ENCODE results near the gene RB1. TPM values are rescaled to one million over a fixed set of nuclear protein-coding genes. Genes with fewer than 3 reads are reported as not detected.

RB1 gene
- total RNA-seq, 1 donor from 2014 or later = 26.5 TPM

DNA sequence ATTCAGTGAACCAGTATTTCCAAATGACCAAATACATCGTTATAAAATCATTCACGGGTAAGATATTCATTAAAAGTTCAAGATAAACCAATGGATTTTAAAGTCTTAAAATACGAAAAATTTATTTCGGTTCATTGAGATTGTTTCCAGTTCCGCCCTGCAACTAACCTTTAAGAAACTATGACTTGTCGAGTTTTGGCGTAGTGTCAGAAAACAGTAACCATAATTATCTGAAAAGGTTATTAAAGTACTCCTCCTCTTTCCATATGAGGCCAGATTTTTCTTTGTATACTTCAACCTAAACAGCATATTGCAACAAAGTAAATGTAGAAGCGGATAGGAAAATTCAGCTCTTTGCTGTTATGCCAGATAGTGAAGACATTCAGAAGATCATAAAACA, 83.3 kb downstream of the RB1 start:
- Mint-ChIP-seq H3K4me3 (no peak overlapping the region), H3K27ac (no peak overlapping the region), H3K27me3 (ENCODE audit: insufficient read depth) (no peaks in the 10 kb centered on the region), H3K36me3 (ENCODE audit: low read depth) (peaks cover 38% of the 10 kb centered on the region), H3K9me3 (peaks cover 3% of the 10 kb centered on the region), H3K4me1 (ENCODE audit: low read depth) (peaks cover 11% of the 10 kb centered on the region)
- intact Hi-C loops (cut with micrococcal nuclease) = no loop called here
- DNase-seq (ENCODE audit: low spot score) = no peak

GRCh38 chr13:48391257-48391656, 87.7 kb downstream of the RB1 start:
- intact Hi-C loops (cut with micrococcal nuclease) = no loop called here

GRCh38 chr13:48393030-48393697, 89.6 kb downstream of the RB1 start:
- peaks cover 21% of the 10 kb centered on the region for H3K9me3 Mint-ChIP-seq
- H3K27ac Mint-ChIP-seq = no peak overlapping the region
- H3K36me3 Mint-ChIP-seq (ENCODE audit: low read depth) = peaks cover 37% of the 10 kb centered on the region
- no peak for DNase-seq (ENCODE audit: low spot score)
- no peak overlapping the region for H3K4me3 Mint-ChIP-seq
- H3K27me3 Mint-ChIP-seq (ENCODE audit: insufficient read depth) = no peaks in the 10 kb centered on the region
- intact Hi-C loops (cut with micrococcal nuclease) = no loop called here
- peaks cover 11% of the 10 kb centered on the region for H3K4me1 Mint-ChIP-seq (ENCODE audit: low read depth)

More at GRCh38 chr13:48391257-48391656, 87.7 kb downstream of the RB1 start:
- Mint-ChIP-seq H3K4me1 (ENCODE audit: low read depth) (peaks cover 11% of the 10 kb centered on the region), H3K36me3 (ENCODE audit: low read depth) (peaks cover 43% of the 10 kb centered on the region), H3K27ac (no peak overlapping the region), H3K4me3 (no peak overlapping the region), H3K27me3 (ENCODE audit: insufficient read depth) (no peaks in the 10 kb centered on the region), H3K9me3 (peaks cover 14% of the 10 kb centered on the region)
- DNase-seq (ENCODE audit: low spot score) = no peak

- Mint-ChIP-seq H3K9me3 (peaks cover 21% of the 10 kb centered on the region), H3K27ac (no peak overlapping the region), H3K4me1 (ENCODE audit: low read depth) (peaks cover 7% of the 10 kb centered on the region), H3K27me3 (ENCODE audit: insufficient read depth) (no peaks in the 10 kb centered on the region), H3K36me3 (ENCODE audit: low read depth) (peaks cover 37% of the 10 kb centered on the region), H3K4me3 (no peak overlapping the region)
- intact Hi-C loops (cut with micrococcal nuclease) = no loop called here
- no peak for DNase-seq (ENCODE audit: low spot score)
Observed at GRCh38 chr13:48393698-48394085, 90.1 kb downstream of the RB1 start.

DNA sequence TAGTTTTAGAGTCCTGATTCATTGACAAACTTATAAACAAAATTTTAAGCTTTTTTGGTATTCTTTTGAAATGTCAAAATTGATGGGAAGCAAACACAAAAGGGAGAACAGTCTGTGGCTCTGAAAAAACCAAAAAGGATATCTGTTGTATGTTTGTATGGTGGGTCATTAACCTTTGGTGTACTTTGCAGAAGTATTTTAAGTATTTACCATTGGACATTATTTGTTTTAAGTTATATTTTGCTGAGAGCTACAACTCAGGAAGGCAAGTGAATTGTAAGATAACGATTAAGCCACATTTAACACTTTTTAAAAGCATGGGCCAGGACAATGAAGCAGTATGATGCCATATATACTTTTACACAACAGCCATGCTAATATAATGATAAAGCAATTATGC, 94.2 kb downstream of the RB1 start:
- DNase-seq (ENCODE audit: low spot score) = no peak
- intact Hi-C loops (cut with micrococcal nuclease) = no loop called here
- peaks cover 30% of the 10 kb centered on the region for H3K4me1 Mint-ChIP-seq (ENCODE audit: low read depth)
- H3K9me3 Mint-ChIP-seq = peaks cover 18% of the 10 kb centered on the region
- H3K36me3 Mint-ChIP-seq (ENCODE audit: low read depth) = peaks cover 26% of the 10 kb centered on the region
- no peak overlapping the region for H3K4me3 Mint-ChIP-seq
- H3K27me3 Mint-ChIP-seq (ENCODE audit: insufficient read depth) = no peaks in the 10 kb centered on the region
- no peak overlapping the region for H3K27ac Mint-ChIP-seq

DNA sequence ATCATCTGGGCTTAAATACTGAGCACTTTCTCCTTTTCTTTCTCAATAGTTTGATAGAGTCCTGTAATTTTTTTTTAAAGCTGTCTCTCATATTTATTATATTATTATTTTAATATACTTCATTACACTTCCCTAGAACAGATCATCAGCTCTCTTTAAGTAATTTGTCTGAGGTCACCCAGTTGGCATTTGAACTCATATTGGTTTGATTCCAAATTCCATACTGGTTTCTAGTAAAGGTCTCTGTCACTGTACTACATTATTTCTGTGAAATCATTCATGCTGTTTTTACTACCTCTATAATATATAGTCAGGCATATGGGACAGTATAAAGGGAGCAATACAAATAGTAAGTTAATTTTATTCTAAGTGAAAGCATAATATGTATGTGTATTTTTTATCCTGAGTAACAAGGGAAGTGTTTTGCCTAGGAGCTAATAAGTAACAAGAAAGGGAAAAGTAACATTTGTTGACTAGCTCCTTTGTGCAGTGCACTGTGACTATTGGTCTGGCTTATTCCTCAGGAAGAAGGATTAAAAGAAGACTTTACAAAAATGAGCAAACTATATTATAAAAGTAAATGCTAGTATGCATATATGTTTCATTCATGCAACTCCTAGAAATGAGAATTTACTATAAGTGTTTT, 95.0 kb downstream of the RB1 start:
- Mint-ChIP-seq H3K27ac (no peak overlapping the region), H3K9me3 (peaks cover 18% of the 10 kb centered on the region), H3K36me3 (ENCODE audit: low read depth) (peaks cover 23% of the 10 kb centered on the region), H3K27me3 (ENCODE audit: insufficient read depth) (no peaks in the 10 kb centered on the region), H3K4me3 (no peak overlapping the region), H3K4me1 (ENCODE audit: low read depth) (peaks cover 38% of the 10 kb centered on the region)
- DNase-seq (ENCODE audit: low spot score) = no peak
- intact Hi-C loops (cut with micrococcal nuclease) = no loop called here

DNA sequence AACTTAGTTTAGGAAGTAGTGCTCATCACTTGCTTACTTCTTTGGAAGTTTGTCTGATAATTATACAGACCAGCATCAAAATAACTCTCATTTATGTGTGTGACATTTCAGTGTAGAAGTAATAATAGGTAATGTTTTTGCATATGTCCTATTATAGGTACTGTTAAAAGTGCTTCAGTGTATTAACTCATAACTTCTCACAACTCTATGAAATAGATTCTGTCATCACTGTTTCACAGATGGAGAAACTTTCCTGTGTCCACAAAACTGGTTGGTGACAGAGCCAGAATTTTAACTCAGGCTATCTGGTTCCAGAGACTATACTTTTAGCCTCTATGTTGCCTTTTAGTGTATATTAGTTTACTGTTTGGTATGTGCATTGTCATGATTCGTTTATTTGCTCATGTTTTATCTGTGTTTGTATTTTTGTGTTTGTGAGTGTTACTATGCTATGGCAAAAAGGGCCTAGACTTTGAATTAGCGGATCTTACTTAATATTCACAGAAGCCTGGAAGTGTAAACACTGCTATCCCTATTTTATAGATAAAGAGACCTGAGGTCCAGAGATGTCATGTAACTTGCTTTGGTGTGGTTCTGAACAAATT, 96.6 kb downstream of the RB1 start:
- Mint-ChIP-seq H3K4me3 (no peak overlapping the region), H3K9me3 (peaks cover 18% of the 10 kb centered on the region), H3K27me3 (ENCODE audit: insufficient read depth) (no peaks in the 10 kb centered on the region), H3K36me3 (ENCODE audit: low read depth) (peaks cover 22% of the 10 kb centered on the region), H3K27ac (no peak overlapping the region), H3K4me1 (ENCODE audit: low read depth) (peaks cover 54% of the 10 kb centered on the region)
- intact Hi-C loops (cut with micrococcal nuclease) = loop anchor here (2.0 to 5.0 kb wide), 7 partner anchors 15 to 577 kb away; partner anchors contain the start of genes FNDC3A and NUDT15
- no peak for DNase-seq (ENCODE audit: low spot score)

DNA sequence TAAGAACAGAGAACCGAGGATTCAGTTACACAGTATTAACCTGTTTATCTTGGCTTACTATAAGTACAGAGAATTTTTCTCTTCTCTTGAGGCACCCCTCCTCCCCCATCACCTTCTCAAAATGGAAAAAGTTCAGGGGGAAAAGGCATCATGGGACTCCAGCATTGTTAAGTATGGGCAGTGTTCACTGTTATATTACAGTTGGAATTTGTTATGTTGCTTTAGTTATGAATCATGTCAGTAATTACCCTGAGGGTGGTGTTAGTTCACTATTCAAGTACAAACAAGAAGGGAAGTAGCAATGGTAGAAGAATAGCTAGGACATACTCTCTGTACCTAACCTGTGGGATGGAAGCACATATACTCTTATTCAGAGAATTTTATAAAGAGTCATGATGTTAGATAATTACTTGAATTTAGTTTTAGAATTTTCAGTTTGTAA, 97.3 kb downstream of the RB1 start:
- peak overlapping the region; percentile 37 for H3K27ac Mint-ChIP-seq
- H3K27me3 Mint-ChIP-seq (ENCODE audit: insufficient read depth) = no peaks in the 10 kb centered on the region
- peak overlapping the region; percentile 24 for H3K4me3 Mint-ChIP-seq
- intact Hi-C loops (cut with micrococcal nuclease) = loop anchor here (2.0 to 5.0 kb wide), 7 partner anchors 14 to 576 kb away; partner anchors contain the start of genes FNDC3A and NUDT15
- H3K4me1 Mint-ChIP-seq (ENCODE audit: low read depth) = peaks cover 61% of the 10 kb centered on the region
- H3K9me3 Mint-ChIP-seq = peaks cover 11% of the 10 kb centered on the region
- DNase-seq (ENCODE audit: low spot score) = no peak
- peaks cover 17% of the 10 kb centered on the region for H3K36me3 Mint-ChIP-seq (ENCODE audit: low read depth)

- no peak for DNase-seq (ENCODE audit: low spot score)
- H3K27ac Mint-ChIP-seq = no peak overlapping the region
- peaks cover 16% of the 10 kb centered on the region for H3K36me3 Mint-ChIP-seq (ENCODE audit: low read depth)
- no peak overlapping the region for H3K4me3 Mint-ChIP-seq
- H3K9me3 Mint-ChIP-seq = peaks cover 5% of the 10 kb centered on the region
- H3K27me3 Mint-ChIP-seq (ENCODE audit: insufficient read depth) = no peaks in the 10 kb centered on the region
- H3K4me1 Mint-ChIP-seq (ENCODE audit: low read depth) = peaks cover 67% of the 10 kb centered on the region
- intact Hi-C loops (cut with micrococcal nuclease) = loop anchor here (2.0 to 5.0 kb wide), 7 partner anchors 13 to 576 kb away; partner anchors contain the start of genes FNDC3A and NUDT15
Observed at GRCh38 chr13:48401480-48401879, 97.9 kb downstream of the RB1 start.

- Mint-ChIP-seq H3K9me3 (no peaks in the 10 kb centered on the region), H3K27ac (peak overlapping the region; percentile 59), H3K4me1 (ENCODE audit: low read depth) (peaks cover 74% of the 10 kb centered on the region), H3K4me3 (no peak overlapping the region), H3K36me3 (ENCODE audit: low read depth) (peaks cover 16% of the 10 kb centered on the region), H3K27me3 (ENCODE audit: insufficient read depth) (no peaks in the 10 kb centered on the region)
- no peak for DNase-seq (ENCODE audit: low spot score)
- intact Hi-C loops (cut with micrococcal nuclease) = loop anchor here (1.0 to 5.0 kb wide), 13 partner anchors 70 to 575 kb away; partner anchors contain the start of genes FNDC3A, NUDT15 and RCBTB2
Observed at GRCh38 chr13:48402325-48402932, 98.9 kb downstream of the RB1 start.

GRCh38 chr13:48403151-48403631, 99.6 kb downstream of the RB1 start:
- peaks cover 15% of the 10 kb centered on the region for H3K36me3 Mint-ChIP-seq (ENCODE audit: low read depth)
- peak; percentile 24 for DNase-seq (ENCODE audit: low spot score)
- no peaks in the 10 kb centered on the region for H3K9me3 Mint-ChIP-seq
- peaks cover 76% of the 10 kb centered on the region for H3K4me1 Mint-ChIP-seq (ENCODE audit: low read depth)
- H3K27me3 Mint-ChIP-seq (ENCODE audit: insufficient read depth) = no peaks in the 10 kb centered on the region
- H3K4me3 Mint-ChIP-seq = peak overlapping the region; percentile 64
- intact Hi-C loops (cut with micrococcal nuclease) = loop anchor here (1.0 to 5.0 kb wide), 15 partner anchors 40 to 574 kb away; partner anchors contain the start of genes FNDC3A, NUDT15 and RCBTB2
- peak overlapping the region; percentile 82 for H3K27ac Mint-ChIP-seq

DNA sequence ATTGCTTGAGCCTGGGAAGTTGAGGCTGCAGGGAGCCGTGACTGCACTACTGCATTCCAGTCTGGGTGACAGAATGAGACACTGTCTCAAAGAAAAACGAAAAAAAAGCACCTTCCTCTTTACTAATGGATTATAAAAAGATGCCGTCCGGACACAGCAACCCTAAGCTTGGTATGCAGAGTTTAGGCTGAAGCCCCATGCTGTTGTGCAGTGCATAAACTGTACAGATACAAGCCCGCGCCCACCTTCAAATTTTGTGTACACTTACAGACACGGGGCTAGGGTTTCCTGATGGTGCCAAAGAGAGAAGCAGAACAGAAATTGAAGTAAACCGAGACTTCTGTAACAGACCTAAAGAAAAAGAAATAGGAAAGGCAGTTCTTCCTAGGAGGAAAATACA, 100.4 kb downstream of the RB1 start:
- no peak for DNase-seq (ENCODE audit: low spot score)
- peak overlapping the region; percentile 9 for H3K4me3 Mint-ChIP-seq
- no peaks in the 10 kb centered on the region for H3K9me3 Mint-ChIP-seq
- H3K4me1 Mint-ChIP-seq (ENCODE audit: low read depth) = peaks cover 83% of the 10 kb centered on the region
- H3K36me3 Mint-ChIP-seq (ENCODE audit: low read depth) = peaks cover 16% of the 10 kb centered on the region
- intact Hi-C loops (cut with micrococcal nuclease) = loop anchor here (1.0 to 5.0 kb wide), 15 partner anchors 39 to 573 kb away; partner anchors contain the start of genes FNDC3A, NUDT15 and RCBTB2
- no peaks in the 10 kb centered on the region for H3K27me3 Mint-ChIP-seq (ENCODE audit: insufficient read depth)
- H3K27ac Mint-ChIP-seq = peak overlapping the region; percentile 36

Measured in activated T-helper 1 cell treated with anti-CD3 and anti-CD28 coated beads, Interleukin-12 subunit alpha, Interleukin-12 subunit beta, Interleukin-2, Interleukin-4 antibody, amounts not matched to agents 30 ng/mL and 10 ng/mL and 1 ng/mL, durations not matched to agents 14 hours and 24 hours and 36 hours (primary cell).